ENCODE data around the gene CD207.

Gene CD207

DNA sequence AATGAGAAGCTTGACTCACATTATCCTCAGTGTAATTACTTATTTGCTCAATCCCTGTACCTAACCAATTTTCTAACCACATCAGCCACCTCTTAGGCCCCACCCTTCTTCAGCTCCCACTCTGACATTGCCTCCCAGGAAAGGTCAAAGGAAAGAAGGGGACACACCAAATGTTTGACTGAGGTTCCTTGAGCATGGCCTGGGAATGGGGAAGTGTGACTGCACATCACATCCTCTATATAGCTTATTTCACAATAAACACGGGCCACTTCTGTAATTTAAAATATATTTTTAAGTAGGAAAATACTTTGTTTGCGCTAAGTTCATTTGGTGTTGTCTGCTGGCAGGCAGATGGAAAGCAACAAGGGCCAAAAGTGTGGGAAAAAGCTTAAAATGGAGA, 42.2 kb downstream of the CD207 start:
- no peak for DNase-seq (ENCODE audit: low spot score)

DNA sequence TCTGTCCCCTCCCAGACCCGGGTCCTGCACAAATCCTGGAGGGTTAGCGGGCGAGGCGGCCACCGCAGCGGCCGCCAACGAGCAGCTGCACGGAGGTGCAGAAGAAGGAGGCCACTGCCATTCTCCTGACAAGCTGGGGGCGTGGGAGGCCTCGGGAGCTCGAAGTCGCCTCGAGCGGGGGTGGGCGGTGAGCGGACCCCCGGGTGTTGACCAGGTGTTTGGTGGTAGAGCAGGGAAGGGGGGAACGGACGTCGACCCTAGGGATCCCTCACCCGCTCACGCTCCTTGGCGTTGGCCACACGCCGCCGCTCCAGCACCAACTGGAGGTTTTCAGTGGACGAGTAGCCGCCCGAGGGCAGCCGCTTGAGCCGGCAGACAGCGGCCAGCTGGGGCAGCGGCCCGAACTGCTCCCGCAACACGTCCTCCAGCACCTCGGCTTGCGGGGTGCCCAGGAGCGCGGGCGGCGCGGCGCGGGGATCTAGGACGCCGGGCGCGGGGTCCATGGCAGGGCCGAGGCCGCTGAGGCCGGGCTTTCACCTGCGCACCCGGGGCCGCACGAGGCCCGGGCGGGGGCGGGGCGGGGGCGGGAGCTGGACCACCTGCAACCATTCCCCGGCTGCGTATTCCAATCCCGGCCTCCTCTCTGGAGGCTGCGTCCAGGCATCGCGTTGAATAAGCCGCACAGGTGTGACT, 45.3 kb downstream of the CD207 start, which contains the start of gene FIGLA:
TSS of gene FIGLA (minus strand) at position 508 of the 693 bp plus-strand sequence. CDS start at position 503, 5 bp downstream.
- DNase-seq (ENCODE audit: low spot score): peak; percentile 36

DNA sequence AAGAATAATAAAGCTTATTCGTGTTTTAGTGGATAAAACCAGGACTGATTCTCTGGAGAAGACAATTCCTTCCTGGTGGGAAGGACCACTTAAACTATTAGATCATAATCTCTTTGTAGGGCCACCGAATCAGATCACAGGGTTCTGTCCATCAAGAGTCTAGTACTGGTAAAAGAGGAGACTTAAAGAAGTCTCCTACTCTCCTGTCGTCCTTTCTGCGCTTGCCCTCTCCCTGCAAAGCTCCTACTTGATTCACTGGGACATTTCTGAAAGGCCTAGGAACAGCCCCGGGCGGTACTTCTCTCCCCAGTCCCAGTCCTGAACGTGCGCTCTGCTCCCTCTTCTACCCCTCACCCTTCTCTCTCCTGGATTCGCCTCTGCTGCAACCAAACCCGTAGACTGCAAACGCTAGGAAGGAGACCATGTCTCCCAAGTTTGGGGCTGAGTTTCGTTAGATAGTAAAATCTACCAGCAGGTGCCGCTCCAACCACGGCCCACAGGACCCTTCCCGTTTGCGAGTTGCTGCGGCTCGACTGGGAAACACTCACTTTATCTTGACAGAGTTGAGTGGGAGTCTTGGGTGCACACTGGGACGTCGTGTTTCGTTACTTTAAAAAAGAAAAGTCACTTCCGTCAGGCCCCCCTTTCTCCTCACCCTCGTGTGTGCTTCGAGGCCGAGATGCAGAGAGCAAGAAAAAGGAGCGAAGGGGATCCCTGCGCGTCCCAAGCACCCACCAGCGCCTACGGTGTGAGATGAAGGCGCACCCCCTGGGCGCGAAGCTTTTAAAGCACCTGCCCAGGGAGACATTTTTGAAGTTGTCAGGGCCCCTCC, 46.1 kb downstream of the CD207 start:
- DNase-seq (ENCODE audit: low spot score): peak; percentile 76

GRCh38 chr2:70785137-70785911, 50.3 kb downstream of the CD207 start:
- peak; percentile 53 for DNase-seq (ENCODE audit: low spot score)

GRCh38 chr2:70784320-70784719, 51.3 kb downstream of the CD207 start:
- no peak for DNase-seq (ENCODE audit: low spot score)
